Measurements from ENCODE around the gene OSBPL9. TPM values are rescaled to one million over a fixed set of nuclear protein-coding genes. Genes with fewer than 3 reads are reported as not detected.

The OSBPL9 gene
- total RNA-seq, 1 experiment from 2014 or later = 62.4 TPM

DNA sequence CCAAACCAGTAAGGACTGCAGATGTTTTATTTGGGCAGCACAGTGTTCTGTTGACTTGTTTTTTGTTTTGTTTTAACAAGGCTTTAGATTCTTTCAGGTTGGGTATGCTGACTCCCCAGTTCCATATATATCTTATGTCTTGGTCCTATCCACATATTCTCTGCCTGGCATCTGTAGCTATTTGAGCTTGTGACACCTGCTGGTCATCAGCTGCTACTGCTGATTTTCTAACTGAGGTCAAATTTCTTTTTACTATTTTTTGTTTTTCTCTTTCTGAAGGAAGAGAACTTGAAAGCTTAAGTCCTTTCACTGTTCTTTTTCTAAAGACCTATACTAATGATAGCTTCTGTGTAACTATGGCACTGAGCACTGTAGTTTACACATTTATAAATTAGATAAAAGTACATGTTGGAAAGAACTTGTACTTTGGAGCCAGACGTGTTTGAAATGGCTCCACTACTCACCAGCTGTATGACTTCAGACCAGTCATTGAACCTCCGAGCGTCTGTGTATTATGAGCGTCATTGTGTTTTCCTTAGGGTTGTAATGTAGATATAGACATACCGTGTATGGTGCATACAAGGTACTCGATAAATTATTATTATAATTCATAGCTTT is 152.2 kb downstream of the OSBPL9 start:
- no peaks in the 10 kb centered on the region for H3K27me3 ChIP-seq (replicated peaks; ENCODE audit: insufficient read depth, low read depth, low read length, poor library complexity)
- H3K9me3 ChIP-seq (ENCODE audit: low read depth, low read length, poor library complexity, severe bottlenecking) = no peaks in the 10 kb centered on the region
- no peaks in the 10 kb centered on the region for H3K4me1 ChIP-seq (ENCODE audit: insufficient read depth, low read length, poor library complexity, severe bottlenecking)
- H3K4me3 ChIP-seq (ENCODE audit: low read depth, low read length, poor library complexity, severe bottlenecking) = no peak overlapping the region
- TF ChIP-seq, protein P1, sequence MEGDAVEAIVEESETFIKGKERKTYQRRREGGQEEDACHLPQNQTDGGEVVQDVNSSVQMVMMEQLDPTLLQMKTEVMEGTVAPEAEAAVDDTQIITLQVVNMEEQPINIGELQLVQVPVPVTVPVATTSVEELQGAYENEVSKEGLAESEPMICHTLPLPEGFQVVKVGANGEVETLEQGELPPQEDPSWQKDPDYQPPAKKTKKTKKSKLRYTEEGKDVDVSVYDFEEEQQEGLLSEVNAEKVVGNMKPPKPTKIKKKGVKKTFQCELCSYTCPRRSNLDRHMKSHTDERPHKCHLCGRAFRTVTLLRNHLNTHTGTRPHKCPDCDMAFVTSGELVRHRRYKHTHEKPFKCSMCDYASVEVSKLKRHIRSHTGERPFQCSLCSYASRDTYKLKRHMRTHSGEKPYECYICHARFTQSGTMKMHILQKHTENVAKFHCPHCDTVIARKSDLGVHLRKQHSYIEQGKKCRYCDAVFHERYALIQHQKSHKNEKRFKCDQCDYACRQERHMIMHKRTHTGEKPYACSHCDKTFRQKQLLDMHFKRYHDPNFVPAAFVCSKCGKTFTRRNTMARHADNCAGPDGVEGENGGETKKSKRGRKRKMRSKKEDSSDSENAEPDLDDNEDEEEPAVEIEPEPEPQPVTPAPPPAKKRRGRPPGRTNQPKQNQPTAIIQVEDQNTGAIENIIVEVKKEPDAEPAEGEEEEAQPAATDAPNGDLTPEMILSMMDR (conservative IDR thresholded peaks at IDR 0.05; ENCODE audit: low read depth, low read length) = peak; percentile 92
- TF ChIP-seq EZH2 (IDR thresholded peaks at IDR 0.05; ENCODE audit: borderline replicate concordance, low read depth, low read length, poor library complexity, severe bottlenecking) = no peak
- ChIA-PET CTCF (interaction anchor here (1.0 to 2.1 kb wide), 4 partner anchors 17 to 142 kb away, joined by 3 to 28 read pairs (median 6); no protein-coding TSS in a partner anchor), POLR2A (ENCODE audit: low non-redundant PET) (interaction anchor here (0.6 kb wide), 1 partner anchor 427 kb away, joined by 6 read pairs; no protein-coding TSS in a partner anchor)
- BruUV-seq (replicated peaks) = no TSS peak
- intact Hi-C loops (cut with micrococcal nuclease; ENCODE audit: unreplicated experiment) = loop anchor here (1.0 to 10.0 kb wide), 2 partner anchors 142 to 424 kb away; no protein-coding TSS in a partner anchor
- peaks cover 25% of the 10 kb centered on the region for H3K36me3 ChIP-seq (ENCODE audit: insufficient read depth, low read length, poor library complexity, severe bottlenecking)
- no peak overlapping the region for H3K27ac ChIP-seq (ENCODE audit: low read depth, low read length, poor library complexity, severe bottlenecking)
- DNase-seq (ENCODE audit: low spot score) = peak; percentile 76

DNA sequence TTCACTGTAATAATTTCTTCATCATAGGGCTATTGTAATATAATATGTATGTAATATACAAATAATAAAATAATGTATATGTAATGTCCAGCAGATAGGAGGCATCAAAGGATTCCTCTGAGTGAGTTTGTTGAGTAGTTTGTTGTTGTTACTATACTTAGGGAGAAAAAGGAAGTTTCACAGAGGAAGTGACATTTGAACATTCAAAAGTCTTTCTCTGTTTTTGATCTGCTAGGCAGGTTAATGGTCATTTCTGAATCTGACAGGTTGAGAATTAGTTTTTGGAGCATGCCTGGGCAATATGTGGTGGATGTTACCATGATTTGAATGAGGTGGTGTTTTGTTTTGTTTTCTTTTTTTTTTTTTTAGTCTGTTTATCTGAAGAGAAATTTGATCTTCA is 159.5 kb downstream of the OSBPL9 start:
- H3K4me1 ChIP-seq (ENCODE audit: insufficient read depth, low read length, poor library complexity, severe bottlenecking) = no peaks in the 10 kb centered on the region
- H3K27ac ChIP-seq (ENCODE audit: low read depth, low read length, poor library complexity, severe bottlenecking) = no peak overlapping the region
- ChIA-PET CTCF (no interaction called here), POLR2A (ENCODE audit: low non-redundant PET) (no interaction called here)
- no peak overlapping the region for H3K4me3 ChIP-seq (ENCODE audit: low read depth, low read length, poor library complexity, severe bottlenecking)
- H3K36me3 ChIP-seq (ENCODE audit: insufficient read depth, low read length, poor library complexity, severe bottlenecking) = peaks cover 24% of the 10 kb centered on the region
- no TSS peak for BruUV-seq (replicated peaks)
- no peaks in the 10 kb centered on the region for H3K9me3 ChIP-seq (ENCODE audit: low read depth, low read length, poor library complexity, severe bottlenecking)
- intact Hi-C loops (cut with micrococcal nuclease; ENCODE audit: unreplicated experiment) = no loop called here
- TF ChIP-seq, protein P1 (conservative IDR thresholded peaks at IDR 0.05; ENCODE audit: low read depth, low read length) = no peak
- TF ChIP-seq EZH2 (IDR thresholded peaks at IDR 0.05; ENCODE audit: borderline replicate concordance, low read depth, low read length, poor library complexity, severe bottlenecking) = no peak
- no peak for DNase-seq (ENCODE audit: low spot score)
- H3K27me3 ChIP-seq (replicated peaks; ENCODE audit: insufficient read depth, low read depth, low read length, poor library complexity) = no peaks in the 10 kb centered on the region

DNA sequence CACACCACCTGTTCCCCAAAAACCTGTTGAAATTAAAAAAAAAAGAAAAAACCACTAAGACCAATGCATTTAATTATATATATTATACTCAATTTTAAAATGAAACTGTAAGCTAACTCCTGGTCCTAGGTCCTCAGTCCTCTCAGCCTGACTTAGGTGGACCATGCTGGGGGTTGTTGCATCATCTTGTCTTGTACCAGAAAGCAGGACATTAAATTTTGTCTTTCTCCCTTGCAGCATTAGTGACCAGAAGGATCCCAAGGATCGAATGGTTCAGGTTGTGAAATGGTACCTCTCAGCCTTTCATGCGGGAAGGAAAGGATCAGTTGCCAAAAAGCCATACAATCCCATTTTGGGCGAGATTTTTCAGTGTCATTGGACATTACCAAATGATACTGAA is 164.0 kb downstream of the OSBPL9 start:
- no peaks in the 10 kb centered on the region for H3K4me1 ChIP-seq (ENCODE audit: insufficient read depth, low read length, poor library complexity, severe bottlenecking)
- CTCF ChIA-PET = no interaction called here
- H3K27ac ChIP-seq (ENCODE audit: low read depth, low read length, poor library complexity, severe bottlenecking) = no peak overlapping the region
- intact Hi-C loops (cut with micrococcal nuclease; ENCODE audit: unreplicated experiment) = no loop called here
- peaks cover 21% of the 10 kb centered on the region for H3K36me3 ChIP-seq (ENCODE audit: insufficient read depth, low read length, poor library complexity, severe bottlenecking)
- DNase-seq (ENCODE audit: low spot score) = no peak
- H3K9me3 ChIP-seq (ENCODE audit: low read depth, low read length, poor library complexity, severe bottlenecking) = no peaks in the 10 kb centered on the region
- TF ChIP-seq, protein P1 (conservative IDR thresholded peaks at IDR 0.05; ENCODE audit: low read depth, low read length) = no peak
- TF ChIP-seq EZH2 (IDR thresholded peaks at IDR 0.05; ENCODE audit: borderline replicate concordance, low read depth, low read length, poor library complexity, severe bottlenecking) = no peak
- H3K27me3 ChIP-seq (replicated peaks; ENCODE audit: insufficient read depth, low read depth, low read length, poor library complexity) = no peaks in the 10 kb centered on the region
- no peak overlapping the region for H3K4me3 ChIP-seq (ENCODE audit: low read depth, low read length, poor library complexity, severe bottlenecking)
- BruUV-seq (replicated peaks) = no TSS peak
- POLR2A ChIA-PET (ENCODE audit: low non-redundant PET) = no interaction called here

All from A673 (cell line).